Thyroid gland (tissue), 4 donors: Measurements from ENCODE around the gene CD80.

Source experiments
- CTCF ChIP-seq, 6 experiments: fragments of 200-600 bp in 3 of 6; fragments of 450-650 bp in 3 of 6; sonication (generic) in 3 of 6; IDR thresholded peaks; one replicate each; pipeline ENCODE4 v1.5.1; 2016 to 2019; ENCODE audit warnings: antibody characterized with exemption in 6 of 6, mild to moderate bottlenecking in 2 of 6, inconsistent platforms in 1 of 6, moderate library complexity in 1 of 6
- POLR2A ChIP-seq, 2 donors: fragments of 450-650 bp; IDR thresholded peaks; one replicate each; pipeline ENCODE4 v1.6.1; 2017; ENCODE audit warnings: antibody characterized with exemption in 2 of 2, mild to moderate bottlenecking in 2 of 2, moderate library complexity in 1 of 2

GRCh38 chr3:119588112-119588511, 28.7 kb upstream of the CD80 start:
- no peak for TF ChIP-seq CTCF (IDR thresholded peaks at IDR 0.05)
- no peak for TF ChIP-seq POLR2A (IDR thresholded peaks at IDR 0.05)
